ENCODE data around the gene IL6ST.

DNA sequence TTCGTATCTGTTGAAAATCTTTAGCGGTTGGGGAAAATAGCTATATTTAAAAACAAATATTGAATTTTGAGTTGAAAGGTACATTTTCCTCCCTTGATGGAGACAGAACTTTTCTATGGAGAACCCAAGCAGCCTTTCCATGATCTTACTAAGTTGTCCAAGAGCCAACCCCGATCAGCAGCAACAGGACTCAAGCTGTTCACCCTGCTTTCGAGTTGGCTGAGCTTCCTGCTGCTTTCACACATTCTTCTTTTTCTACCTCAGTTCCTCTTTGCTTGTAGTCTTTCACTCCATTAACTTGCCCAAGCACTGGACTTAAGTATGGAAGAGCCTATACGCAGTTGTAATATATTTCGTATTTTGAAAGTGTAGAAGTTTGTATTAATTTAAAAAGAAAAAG is 59.4 kb downstream of the IL6ST start:
- TF ChIP-seq, protein P1, sequence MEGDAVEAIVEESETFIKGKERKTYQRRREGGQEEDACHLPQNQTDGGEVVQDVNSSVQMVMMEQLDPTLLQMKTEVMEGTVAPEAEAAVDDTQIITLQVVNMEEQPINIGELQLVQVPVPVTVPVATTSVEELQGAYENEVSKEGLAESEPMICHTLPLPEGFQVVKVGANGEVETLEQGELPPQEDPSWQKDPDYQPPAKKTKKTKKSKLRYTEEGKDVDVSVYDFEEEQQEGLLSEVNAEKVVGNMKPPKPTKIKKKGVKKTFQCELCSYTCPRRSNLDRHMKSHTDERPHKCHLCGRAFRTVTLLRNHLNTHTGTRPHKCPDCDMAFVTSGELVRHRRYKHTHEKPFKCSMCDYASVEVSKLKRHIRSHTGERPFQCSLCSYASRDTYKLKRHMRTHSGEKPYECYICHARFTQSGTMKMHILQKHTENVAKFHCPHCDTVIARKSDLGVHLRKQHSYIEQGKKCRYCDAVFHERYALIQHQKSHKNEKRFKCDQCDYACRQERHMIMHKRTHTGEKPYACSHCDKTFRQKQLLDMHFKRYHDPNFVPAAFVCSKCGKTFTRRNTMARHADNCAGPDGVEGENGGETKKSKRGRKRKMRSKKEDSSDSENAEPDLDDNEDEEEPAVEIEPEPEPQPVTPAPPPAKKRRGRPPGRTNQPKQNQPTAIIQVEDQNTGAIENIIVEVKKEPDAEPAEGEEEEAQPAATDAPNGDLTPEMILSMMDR (IDR thresholded peaks at IDR 0.05 in 8 of 11, conservative IDR thresholded peaks at IDR 0.05 in 3 of 11): no peak
- TF ChIP-seq POLR2A (IDR thresholded peaks at IDR 0.05) (no peak), POLR2AphosphoS5 (IDR thresholded peaks at IDR 0.05) (no peak)
